SK-N-SH (cell line): ENCODE data around the gene OR8A1. TPM values are rescaled to one million over a fixed set of nuclear protein-coding genes. Genes with fewer than 3 reads are reported as not detected.

Experiments
- CTCF ChIA-PET: fragments of 300-600, 350-600 bp; formaldehyde crosslinking; extraction: SDS; loops from one replicate; lab custom pipeline; 2021; lab: Yijun Ruan, JAX
- POLR2A ChIA-PET: fragments of 350-600 bp; sonication (Branson Sonifier 250); formaldehyde crosslinking; extraction: SDS; loops from one replicate; lab custom pipeline; 2020; ENCODE audit warnings: antibody characterized with exemption, inconsistent platforms; lab: Yijun Ruan, JAX
- DNase-seq: peaks from one replicate; pipeline ENCODE4 v3.0.0; 2012
- H2AFZ ChIP-seq: fragments of 200-600 bp; sonication (generic); 2 replicates; pipeline ENCODE4 v1.8.1; 2016; ENCODE audit warnings: antibody characterized with exemption, mild to moderate bottlenecking, low read depth
- H3F3A ChIP-seq: fragments of 200-600 bp; sonication (generic); replicated peaks from 2 replicates; pipeline ENCODE3; 2016; ENCODE audit warnings: antibody characterized with exemption, mild to moderate bottlenecking; ENCODE audit not compliant: insufficient read depth
- H3K27ac ChIP-seq, 2 experiments: fragments of 200-500 bp in 1 of 2; fragments of 200-600 bp in 1 of 2; sonication (Bioruptor generic) in 1 of 2; sonication (generic), shearing (Covaris generic) in 1 of 2; 2 replicates each; pipeline versions ENCODE4 v1.5.1 to v1.6.1; 2014 to 2016; ENCODE audit warnings: low read depth in 2 of 2, inconsistent platforms in 1 of 2, low read length in 1 of 2, mild to moderate bottlenecking in 1 of 2, mixed read lengths in 1 of 2
- H3K27me3 ChIP-seq: fragments of 200-600 bp; sonication (generic), shearing (Covaris generic); 2 replicates; pipeline ENCODE4 v1.6.1; 2016; ENCODE audit warnings: mixed run types; ENCODE audit not compliant: insufficient read depth
- H3K36me3 ChIP-seq, 2 experiments: fragments of 200-500 bp in 1 of 2; fragments of 200-600 bp in 1 of 2; sonication (Bioruptor generic) in 1 of 2; sonication (generic) in 1 of 2; replicated peaks in 1 of 2; 2 replicates each; pipeline versions ENCODE3 to v1.5.1; 2014 to 2016; ENCODE audit warnings: low read length in 1 of 2, mild to moderate bottlenecking in 1 of 2; ENCODE audit not compliant: insufficient read depth in 2 of 2, control insufficient read depth in 1 of 2
- H3K4me1 ChIP-seq, 2 experiments: fragments of 200-500 bp in 1 of 2; fragments of 200-600 bp in 1 of 2; sonication (Bioruptor generic) in 1 of 2; sonication (generic), shearing (Covaris generic) in 1 of 2; 2 replicates each; pipeline versions ENCODE4 v1.5.1 to v1.6.1; 2014 to 2016; ENCODE audit warnings: low read depth in 1 of 2, low read length in 1 of 2, mixed run types in 1 of 2; ENCODE audit not compliant: insufficient read depth in 2 of 2, control insufficient read depth in 1 of 2
- H3K4me2 ChIP-seq: fragments of 200-600 bp; sonication (generic), shearing (Covaris generic); 2 replicates; pipeline ENCODE4 v1.6.1; 2017; ENCODE audit warnings: mixed run types
- H3K4me3 ChIP-seq, 2 experiments: fragments of 200-500 bp in 1 of 2; fragments of 200-600 bp in 1 of 2; sonication (Bioruptor generic) in 1 of 2; sonication (generic), shearing (Covaris generic) in 1 of 2; 2 replicates each; pipeline versions ENCODE4 v1.5.1 to v1.8.1; 2014 to 2016; ENCODE audit warnings: low read depth in 2 of 2, inconsistent platforms in 1 of 2, low read length in 1 of 2, mild to moderate bottlenecking in 1 of 2, mixed read lengths in 1 of 2, moderate library complexity in 1 of 2
- H3K79me2 ChIP-seq: fragments of 200-600 bp; sonication (generic); 2 replicates; pipeline ENCODE4 v1.8.1; 2017; ENCODE audit warnings: mild to moderate bottlenecking; ENCODE audit not compliant: insufficient read depth
- H3K9ac ChIP-seq: fragments of 200-600 bp; sonication (generic); 2 replicates; pipeline ENCODE4 v1.6.1; 2017; ENCODE audit warnings: mixed run types
- H3K9me2 ChIP-seq: fragments of 200-600 bp; sonication (generic); 2 replicates; pipeline ENCODE4 v1.6.1; 2017; ENCODE audit warnings: mixed run types
- H3K9me3 ChIP-seq: fragments of 200-600 bp; sonication (generic); 2 replicates; pipeline ENCODE4 v1.6.1; 2017; ENCODE audit warnings: mixed run types, mild to moderate bottlenecking, moderate library complexity
- H4K20me1 ChIP-seq: fragments of 200-600 bp; sonication (generic); 2 replicates; pipeline ENCODE4 v1.6.1; 2017; ENCODE audit warnings: mild to moderate bottlenecking, mixed run types; ENCODE audit not compliant: insufficient read depth
- FOSL2 ChIP-seq: IDR thresholded peaks from 2 replicates; pipeline ENCODE4 v1.4.0; 2012; ENCODE audit warnings: low read depth, mild to moderate bottlenecking, moderate library complexity, borderline replicate concordance
- FOXJ3 ChIP-seq: sonication (generic); formaldehyde crosslinking; IDR thresholded peaks from 2 replicates; pipeline ENCODE4 v1.5.1; 2020; ENCODE audit warnings: mild to moderate bottlenecking, missing genetic modification reagents
- FOXM1 ChIP-seq: IDR thresholded peaks from 2 replicates; pipeline ENCODE4 v1.4.0; 2012; ENCODE audit warnings: low read depth, mild to moderate bottlenecking
- GABPA ChIP-seq: IDR thresholded peaks from 2 replicates; pipeline ENCODE4 v1.4.0; 2012; ENCODE audit warnings: low read depth, mild to moderate bottlenecking
- MXI1 ChIP-seq: IDR thresholded peaks from 2 replicates; pipeline ENCODE4 v1.6.1; 2012; ENCODE audit warnings: mild to moderate bottlenecking, low read depth, low read length, improper control_type of control experiment
- NRF1 ChIP-seq: IDR thresholded peaks from 2 replicates; pipeline ENCODE4 v1.6.1; 2012; ENCODE audit warnings: low read depth, mild to moderate bottlenecking, low read length
- PBX3 ChIP-seq: IDR thresholded peaks from 2 replicates; pipeline ENCODE4; 2012
- RAD21 ChIP-seq: IDR thresholded peaks from 2 replicates; pipeline ENCODE4 v1.6.1; 2012; ENCODE audit warnings: mild to moderate bottlenecking, low read length
- RCOR1 ChIP-seq: fragments of 150-350 bp; IDR thresholded peaks from 2 replicates; pipeline ENCODE4 v1.6.1; 2017; ENCODE audit warnings: antibody characterized with exemption, low read length
- RFX5 ChIP-seq: IDR thresholded peaks from 2 replicates; pipeline ENCODE4 v1.6.1; 2012; ENCODE audit warnings: mild to moderate bottlenecking, improper control_type of control experiment, low read length
- RXRA ChIP-seq: IDR thresholded peaks from 2 replicates; pipeline ENCODE4 v1.4.0; 2012; ENCODE audit warnings: low read depth, mild to moderate bottlenecking, borderline replicate concordance
- SIN3A ChIP-seq: IDR thresholded peaks from 2 replicates; pipeline ENCODE4 v1.6.1; 2012; ENCODE audit warnings: low read depth, mild to moderate bottlenecking, low read length, moderate library complexity, borderline replicate concordance
- SMC3 ChIP-seq: IDR thresholded peaks from 2 replicates; pipeline ENCODE4 v1.6.1; 2012; ENCODE audit warnings: low read depth, low read length, improper control_type of control experiment
- TAF1 ChIP-seq: IDR thresholded peaks from 2 replicates; pipeline ENCODE4 v1.6.1; 2012; ENCODE audit warnings: low read depth, mild to moderate bottlenecking, low read length, moderate library complexity, borderline replicate concordance
- ZBTB33 ChIP-seq: IDR thresholded peaks from 2 replicates; pipeline ENCODE4 v1.4.0; 2012; ENCODE audit warnings: low read depth, borderline replicate concordance
- WGBS: methylation state at CpG from one replicate; pipeline ENCODE4 v1.1.6; 2017; ENCODE audit warnings: low lambda C conversion rate; 5-methylcytosine and 5-hydroxymethylcytosine counted together
- polyA plus RNA-seq, 3 experiments: library from polyadenylated mRNA; depleted of rRNA; stranded (reverse); fragments of >200 nt; gene quantifications; 2 replicates each; pipeline ENCODE4 v1.2.3, GENCODE V29; 2012

Gene OR8A1
- polyA plus RNA-seq, 1 of the 3 experiments (the other 2 are of a cell fraction): not detected

GRCh38 chr11:124610295-124610694, 40.5 kb downstream of the OR8A1 start:
- no peaks in the 10 kb centered on the region for H3K9me2 ChIP-seq
- no peaks in the 10 kb centered on the region for H4K20me1 ChIP-seq
- no peak overlapping the region for H3K27ac ChIP-seq
- H3K4me3 ChIP-seq: no peak overlapping the region
- no peak overlapping the region for H3K4me2 ChIP-seq
- POLR2A ChIA-PET: no interaction called here
- no peak overlapping the region for H3K9ac ChIP-seq
- CTCF ChIA-PET: interaction anchor here (1.0 kb wide), 1 partner anchor 10 kb away, joined by 4 read pairs; no protein-coding TSS in a partner anchor
- H3K27me3 ChIP-seq: peaks cover 5% of the 10 kb centered on the region; the same call in 1 of the 2 replicates
- no peaks in the 10 kb centered on the region for H3K79me2 ChIP-seq
- H3K4me1 ChIP-seq: no peaks in the 10 kb centered on the region; a peak in 1 of 4 replicates
- H3F3A ChIP-seq: no peaks in the 10 kb centered on the region
- WGBS: 46% methylated on average over 2 of the region's 2 CpGs
- no peaks in the 10 kb centered on the region for H3K36me3 ChIP-seq
- TF ChIP-seq FOXJ3 (no peak), FOSL2 (no peak), PBX3 (no peak), ZBTB33 (no peak), SIN3A (no peak), RXRA (no peak), TAF1 (no peak), GABPA (no peak), RCOR1 (no peak), RAD21 (no peak), NRF1 (no peak), FOXM1 (no peak), SMC3 (no peak)
- no peak for DNase-seq
- no peaks in the 10 kb centered on the region for H3K9me3 ChIP-seq
- no peak overlapping the region for H2AFZ ChIP-seq

GRCh38 chr11:124611064-124611463, 41.3 kb downstream of the OR8A1 start, which contains the start of gene PANX3:
PANX3 (plus strand) TSS chr11:124611428; CDS start chr11:124611557, 129 bp downstream.
- POLR2A ChIA-PET: no interaction called here
- Histone ChIP-seq H3K9me2 (no peaks in the 10 kb centered on the region), H3K79me2 (no peaks in the 10 kb centered on the region), H3K27ac (no peak within 1 kb of the TSS), H4K20me1 (no peaks in the 10 kb centered on the region), H3K9me3 (no peaks in the 10 kb centered on the region), H3K4me1 (no peaks in the 10 kb centered on the region; a peak in 1 of 4 replicates), H3K9ac (no peak within 1 kb of the TSS), H3K27me3 (peaks cover 8% of the 10 kb centered on the region; the same call in 1 of the 2 replicates), H3F3A (no peaks in the 10 kb centered on the region), H3K4me3 (no peak within 1 kb of the TSS), H3K36me3 (no peaks in the 10 kb centered on the region), H3K4me2 (no peak within 1 kb of the TSS), H2AFZ (no peak within 1 kb of the TSS)
- 36% methylated on average over 2 of the region's 5 CpGs for WGBS
- no peak for DNase-seq
- CTCF ChIA-PET: interaction anchor here (1.0 kb wide), 1 partner anchor 9 kb away, joined by 4 read pairs; no protein-coding TSS in a partner anchor
- TF ChIP-seq MXI1 (no peak), FOSL2 (no peak), SIN3A (no peak), PBX3 (no peak), RFX5 (no peak)
